ENCODE data around the gene FGB. TPM values are rescaled to one million over a fixed set of nuclear protein-coding genes. Genes with fewer than 3 reads are reported as not detected.

Gene FGB
- total and polyA plus RNA-seq, 2 donors (not counting 1 experiment from before 2014, with no cell fraction given) = not detected

DNA sequence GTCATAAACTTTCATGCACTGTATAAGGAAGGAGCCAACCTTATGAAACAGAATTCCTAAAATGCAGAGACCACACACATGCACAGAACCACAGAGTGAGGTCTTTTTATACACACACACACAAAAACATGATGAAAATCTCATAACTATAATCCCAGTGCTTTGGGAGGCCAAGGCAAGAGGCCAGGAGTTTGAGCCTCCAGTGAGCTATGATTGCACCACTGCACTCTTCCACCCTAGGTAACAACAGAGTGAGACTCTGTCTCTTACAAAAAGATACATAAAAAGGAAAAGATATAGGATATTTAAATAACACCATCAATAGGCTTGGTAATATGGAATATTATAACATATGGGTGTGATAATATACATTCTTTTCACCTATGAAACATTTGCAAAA is 17.1 kb downstream of the FGB start:
- Histone ChIP-seq H3K27ac (ENCODE audit: insufficient read depth, low read length) (no peak overlapping the region), H3K36me3 (ENCODE audit: control insufficient read depth, insufficient read depth, low read length) (no peaks in the 10 kb centered on the region), H3K4me2 (ENCODE audit: extremely low read depth, insufficient read depth, low read length) (no peak overlapping the region), H3K79me2 (ENCODE audit: control insufficient read depth, insufficient read depth, low read length) (no peaks in the 10 kb centered on the region), H4K20me1 (ENCODE audit: control insufficient read depth, extremely low read depth, insufficient read depth, low read length) (no peaks in the 10 kb centered on the region), H3K27me3 (ENCODE audit: control insufficient read depth, insufficient read depth, low read length) (no peaks in the 10 kb centered on the region), H3K4me1 (ENCODE audit: control insufficient read depth, extremely low read depth, insufficient read depth, low read length) (no peaks in the 10 kb centered on the region), H3K4me3 (replicated peaks in 1 of 4; ENCODE audit: control extremely low read depth in 1 of 4, insufficient read depth in 1 of 4, low read depth in 3 of 4, low read length in 4 of 4) (no peak overlapping the region), H3K9ac (ENCODE audit: insufficient read depth, low read length) (no peak overlapping the region), H3K9me3 (ENCODE audit: control insufficient read depth, insufficient read depth, low read depth, low read length) (no peaks in the 10 kb centered on the region), H2AFZ (ENCODE audit: low read length) (no peak overlapping the region)
- no peak for DNase-seq (ENCODE audit: low read depth in 2 of 2)
- TF ChIP-seq, protein P1, sequence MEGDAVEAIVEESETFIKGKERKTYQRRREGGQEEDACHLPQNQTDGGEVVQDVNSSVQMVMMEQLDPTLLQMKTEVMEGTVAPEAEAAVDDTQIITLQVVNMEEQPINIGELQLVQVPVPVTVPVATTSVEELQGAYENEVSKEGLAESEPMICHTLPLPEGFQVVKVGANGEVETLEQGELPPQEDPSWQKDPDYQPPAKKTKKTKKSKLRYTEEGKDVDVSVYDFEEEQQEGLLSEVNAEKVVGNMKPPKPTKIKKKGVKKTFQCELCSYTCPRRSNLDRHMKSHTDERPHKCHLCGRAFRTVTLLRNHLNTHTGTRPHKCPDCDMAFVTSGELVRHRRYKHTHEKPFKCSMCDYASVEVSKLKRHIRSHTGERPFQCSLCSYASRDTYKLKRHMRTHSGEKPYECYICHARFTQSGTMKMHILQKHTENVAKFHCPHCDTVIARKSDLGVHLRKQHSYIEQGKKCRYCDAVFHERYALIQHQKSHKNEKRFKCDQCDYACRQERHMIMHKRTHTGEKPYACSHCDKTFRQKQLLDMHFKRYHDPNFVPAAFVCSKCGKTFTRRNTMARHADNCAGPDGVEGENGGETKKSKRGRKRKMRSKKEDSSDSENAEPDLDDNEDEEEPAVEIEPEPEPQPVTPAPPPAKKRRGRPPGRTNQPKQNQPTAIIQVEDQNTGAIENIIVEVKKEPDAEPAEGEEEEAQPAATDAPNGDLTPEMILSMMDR (conservative IDR thresholded peaks at IDR 0.05 in 1 of 2, IDR thresholded peaks at IDR 0.05 in 1 of 2; ENCODE audit: low read depth in 1 of 2, low read length in 2 of 2) = no peak
- TF ChIP-seq EZH2 (IDR thresholded peaks at IDR 0.05; ENCODE audit: low read length, missing control alignments) = no peak

DNA sequence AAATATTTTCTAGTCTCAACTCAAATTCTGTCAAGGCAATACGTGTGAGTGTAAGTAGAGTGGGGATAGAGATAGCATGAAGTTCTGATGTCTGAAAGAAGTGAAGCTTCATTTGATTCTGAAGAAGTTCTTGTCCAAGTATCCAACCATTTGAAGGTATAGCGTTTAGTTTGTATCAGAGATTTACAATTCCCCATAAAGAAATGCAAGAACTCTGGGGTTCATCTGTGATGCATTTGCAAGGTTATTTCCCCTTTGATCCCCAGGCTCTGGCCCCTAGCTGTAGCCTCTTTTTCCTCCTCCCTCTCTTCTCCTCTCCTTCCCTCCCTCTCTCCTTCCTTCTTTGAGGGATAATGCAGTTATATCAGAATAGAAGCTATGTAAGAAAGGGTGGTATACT is 19.9 kb downstream of the FGB start:
- TF ChIP-seq, protein P1 (conservative IDR thresholded peaks at IDR 0.05 in 1 of 2, IDR thresholded peaks at IDR 0.05 in 1 of 2; ENCODE audit: low read depth in 1 of 2, low read length in 2 of 2) = no peak
- no peak for TF ChIP-seq EZH2 (IDR thresholded peaks at IDR 0.05; ENCODE audit: low read length, missing control alignments)
- no peak overlapping the region for H3K9ac ChIP-seq (ENCODE audit: insufficient read depth, low read length)
- H3K4me3 ChIP-seq (replicated peaks in 1 of 4; ENCODE audit: control extremely low read depth in 1 of 4, insufficient read depth in 1 of 4, low read depth in 3 of 4, low read length in 4 of 4) = no peak overlapping the region
- no peaks in the 10 kb centered on the region for H3K79me2 ChIP-seq (ENCODE audit: control insufficient read depth, insufficient read depth, low read length)
- no peaks in the 10 kb centered on the region for H3K4me1 ChIP-seq (ENCODE audit: control insufficient read depth, extremely low read depth, insufficient read depth, low read length)
- H3K27me3 ChIP-seq (ENCODE audit: control insufficient read depth, insufficient read depth, low read length) = no peaks in the 10 kb centered on the region
- no peaks in the 10 kb centered on the region for H4K20me1 ChIP-seq (ENCODE audit: control insufficient read depth, extremely low read depth, insufficient read depth, low read length)
- DNase-seq (ENCODE audit: low read depth in 2 of 2) = no peak
- H3K36me3 ChIP-seq (ENCODE audit: control insufficient read depth, insufficient read depth, low read length) = no peaks in the 10 kb centered on the region
- no peak overlapping the region for H3K27ac ChIP-seq (ENCODE audit: insufficient read depth, low read length)
- no peak overlapping the region for H3K4me2 ChIP-seq (ENCODE audit: extremely low read depth, insufficient read depth, low read length)
- no peaks in the 10 kb centered on the region for H3K9me3 ChIP-seq (ENCODE audit: control insufficient read depth, insufficient read depth, low read depth, low read length)
- H2AFZ ChIP-seq (ENCODE audit: low read length) = no peak overlapping the region

DNA sequence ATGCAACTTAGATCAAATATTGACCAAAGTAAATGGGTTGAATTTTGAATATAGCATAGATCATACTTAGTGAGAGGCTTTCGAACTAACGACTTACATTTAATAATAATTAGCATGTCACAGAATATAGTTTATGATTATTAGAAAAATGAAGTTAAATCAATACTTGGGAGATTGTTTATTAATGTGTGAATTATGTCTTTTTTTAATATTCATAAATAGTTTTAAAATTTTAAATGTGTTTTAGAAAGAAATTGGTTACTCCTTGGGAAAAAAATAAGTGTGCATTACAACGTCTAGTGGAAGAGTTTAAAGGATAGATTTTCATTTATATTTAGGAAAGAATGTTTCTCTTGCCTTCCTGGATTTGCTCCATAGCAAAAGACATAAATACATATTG is 20.4 kb downstream of the FGB start:
- H3K9ac ChIP-seq (ENCODE audit: insufficient read depth, low read length) = no peak overlapping the region
- H3K36me3 ChIP-seq (ENCODE audit: control insufficient read depth, insufficient read depth, low read length) = no peaks in the 10 kb centered on the region
- no peak overlapping the region for H3K4me2 ChIP-seq (ENCODE audit: extremely low read depth, insufficient read depth, low read length)
- no peak overlapping the region for H3K4me3 ChIP-seq (replicated peaks in 1 of 4; ENCODE audit: control extremely low read depth in 1 of 4, insufficient read depth in 1 of 4, low read depth in 3 of 4, low read length in 4 of 4)
- no peak overlapping the region for H3K27ac ChIP-seq (ENCODE audit: insufficient read depth, low read length)
- H3K27me3 ChIP-seq (ENCODE audit: control insufficient read depth, insufficient read depth, low read length) = no peaks in the 10 kb centered on the region
- H3K4me1 ChIP-seq (ENCODE audit: control insufficient read depth, extremely low read depth, insufficient read depth, low read length) = no peaks in the 10 kb centered on the region
- H3K9me3 ChIP-seq (ENCODE audit: control insufficient read depth, insufficient read depth, low read depth, low read length) = no peaks in the 10 kb centered on the region
- no peaks in the 10 kb centered on the region for H3K79me2 ChIP-seq (ENCODE audit: control insufficient read depth, insufficient read depth, low read length)
- H4K20me1 ChIP-seq (ENCODE audit: control insufficient read depth, extremely low read depth, insufficient read depth, low read length) = no peaks in the 10 kb centered on the region
- no peak for DNase-seq (ENCODE audit: low read depth in 2 of 2)
- TF ChIP-seq, protein P1 (conservative IDR thresholded peaks at IDR 0.05 in 1 of 2, IDR thresholded peaks at IDR 0.05 in 1 of 2; ENCODE audit: low read depth in 1 of 2, low read length in 2 of 2) = no peak
- TF ChIP-seq EZH2 (IDR thresholded peaks at IDR 0.05; ENCODE audit: low read length, missing control alignments) = no peak
- H2AFZ ChIP-seq (ENCODE audit: low read length) = no peak overlapping the region
